IPS-20b (cell line): ENCODE data around the gene RNASE1.
"Not testable (repeated sequence)": the region's sequence is repeated elsewhere in the genome, so short reads cannot be mapped to it uniquely, and the experiment has no call there.

ENCODE experiments used
- H3K27ac ChIP-seq: one replicate; pipeline ENCODE4 v1.5.1; 2013; ENCODE audit warnings: low read length
- H3K27me3 ChIP-seq: 2 replicates; pipeline ENCODE4 v1.6.1; 2013; ENCODE audit warnings: mild to moderate bottlenecking, low read length, inconsistent platforms; ENCODE audit not compliant: insufficient read depth
- H3K36me3 ChIP-seq: 2 replicates; pipeline ENCODE4 v1.6.1; 2013; ENCODE audit warnings: low read depth, mild to moderate bottlenecking, inconsistent platforms, low read length, moderate library complexity; ENCODE audit not compliant: insufficient read depth
- H3K4me1 ChIP-seq: 2 replicates; pipeline ENCODE4 v1.6.1; 2013; ENCODE audit warnings: mild to moderate bottlenecking, control low read depth, inconsistent platforms, low read length, moderate library complexity; ENCODE audit not compliant: insufficient read depth
- H3K4me3 ChIP-seq: 2 replicates; pipeline ENCODE4 v1.5.1; 2013; ENCODE audit warnings: mild to moderate bottlenecking, low read length, inconsistent platforms
- H3K9ac ChIP-seq: 2 replicates; pipeline ENCODE4 v1.6.1; 2013; ENCODE audit warnings: low read depth, mild to moderate bottlenecking, inconsistent platforms, low read length, moderate library complexity
- H3K9me3 ChIP-seq: 2 replicates; pipeline ENCODE4 v1.6.1; 2013; ENCODE audit warnings: mild to moderate bottlenecking, low read depth, low read length, inconsistent platforms; ENCODE audit not compliant: insufficient read depth

The RNASE1 gene

GRCh38 chr14:20826666-20827065, 24.0 kb upstream of the RNASE1 start:
- H3K4me1 ChIP-seq, H3K36me3 ChIP-seq, H3K9ac ChIP-seq, H3K4me3 ChIP-seq, H3K27me3 ChIP-seq, H3K9me3 ChIP-seq, H3K27ac ChIP-seq: not testable (repeated sequence)

- Histone ChIP-seq H3K27me3 (no peaks in the 10 kb centered on the region), H3K9ac (no peak overlapping the region)
Observed at GRCh38 chr14:20823859-20824258, 21.2 kb upstream of the RNASE1 start.

GRCh38 chr14:20821521-20822108, 19.0 kb upstream of the RNASE1 start:
- Histone ChIP-seq H3K4me1 (peaks cover 18% of the 10 kb centered on the region; the same call in 1 of the 2 replicates), H3K27ac (peak overlapping the region; percentile 22), H3K9ac (peak overlapping the region; percentile 38; the same call in 1 of the 2 replicates)
- not testable (repeated sequence) for H3K36me3 ChIP-seq, H3K9me3 ChIP-seq, H3K27me3 ChIP-seq, H3K4me3 ChIP-seq

More at GRCh38 chr14:20823859-20824258, 21.2 kb upstream of the RNASE1 start:
- H3K4me3 ChIP-seq = no peak overlapping the region
- no peaks in the 10 kb centered on the region for H3K36me3 ChIP-seq
- peaks cover 18% of the 10 kb centered on the region; the same call in 1 of the 2 replicates for H3K4me1 ChIP-seq
- no peaks in the 10 kb centered on the region for H3K9me3 ChIP-seq
- no peak overlapping the region for H3K27ac ChIP-seq

- no peak overlapping the region for H3K27ac ChIP-seq
- no peaks in the 10 kb centered on the region for H3K36me3 ChIP-seq
- H3K27me3 ChIP-seq = no peaks in the 10 kb centered on the region
- H3K9ac ChIP-seq = peak overlapping the region; percentile 7; the same call in 1 of the 2 replicates
- H3K9me3 ChIP-seq = no peaks in the 10 kb centered on the region
- H3K4me3 ChIP-seq = no peak overlapping the region; the same call in 1 of the 2 replicates
- H3K4me1 ChIP-seq = peaks cover 18% of the 10 kb centered on the region; the same call in 1 of the 2 replicates
Observed at GRCh38 chr14:20820063-20820904, 17.6 kb upstream of the RNASE1 start.

GRCh38 chr14:20818861-20819260, 16.2 kb upstream of the RNASE1 start:
- Histone ChIP-seq H3K27me3 (no peaks in the 10 kb centered on the region), H3K4me1 (peaks cover 18% of the 10 kb centered on the region; the same call in 1 of the 2 replicates), H3K4me3 (no peak overlapping the region), H3K9ac (no peak overlapping the region), H3K27ac (no peak overlapping the region), H3K9me3 (no peaks in the 10 kb centered on the region), H3K36me3 (no peaks in the 10 kb centered on the region)

GRCh38 chr14:20815946-20816345, 13.3 kb upstream of the RNASE1 start:
- H3K27me3 ChIP-seq, H3K4me3 ChIP-seq, H3K36me3 ChIP-seq, H3K9ac ChIP-seq, H3K4me1 ChIP-seq, H3K27ac ChIP-seq, H3K9me3 ChIP-seq: not testable (repeated sequence)

- H3K36me3 ChIP-seq = no peaks in the 10 kb centered on the region
- H3K9ac ChIP-seq = no peak overlapping the region
- H3K27ac ChIP-seq = no peak overlapping the region
- no peaks in the 10 kb centered on the region for H3K27me3 ChIP-seq
- no peak overlapping the region for H3K4me3 ChIP-seq
- H3K9me3 ChIP-seq = no peaks in the 10 kb centered on the region
- H3K4me1 ChIP-seq = no peaks in the 10 kb centered on the region
Observed at GRCh38 chr14:20811986-20812975, 9.6 kb upstream of the RNASE1 start.

- no peaks in the 10 kb centered on the region for H3K9me3 ChIP-seq
- H3K36me3 ChIP-seq = no peaks in the 10 kb centered on the region
- no peaks in the 10 kb centered on the region for H3K27me3 ChIP-seq
- H3K4me1 ChIP-seq = no peaks in the 10 kb centered on the region
- no peak overlapping the region for H3K9ac ChIP-seq
- no peak overlapping the region for H3K27ac ChIP-seq
- H3K4me3 ChIP-seq = no peak overlapping the region
Observed at GRCh38 chr14:20809917-20810316, 7.3 kb upstream of the RNASE1 start.

GRCh38 chr14:20808162-20808483, 5.5 kb upstream of the RNASE1 start:
- Histone ChIP-seq H3K9ac (no peak overlapping the region), H3K4me1 (no peaks in the 10 kb centered on the region), H3K27me3 (no peaks in the 10 kb centered on the region), H3K27ac (no peak overlapping the region), H3K4me3 (no peak overlapping the region), H3K9me3 (no peaks in the 10 kb centered on the region), H3K36me3 (no peaks in the 10 kb centered on the region)

GRCh38 chr14:20807304-20808161, 4.9 kb upstream of the RNASE1 start:
- Histone ChIP-seq H3K9ac (no peak overlapping the region), H3K9me3 (no peaks in the 10 kb centered on the region), H3K36me3 (no peaks in the 10 kb centered on the region), H3K27me3 (no peaks in the 10 kb centered on the region), H3K27ac (no peak overlapping the region), H3K4me1 (no peaks in the 10 kb centered on the region), H3K4me3 (no peak overlapping the region)

GRCh38 chr14:20805485-20805884, 2.8 kb upstream of the RNASE1 start:
- no peak overlapping the region for H3K9ac ChIP-seq

More at GRCh38 chr14:20805485-20805884, 2.8 kb upstream of the RNASE1 start:
- Histone ChIP-seq H3K4me1 (no peaks in the 10 kb centered on the region), H3K9me3 (no peaks in the 10 kb centered on the region), H3K27ac (no peak overlapping the region), H3K4me3 (no peak overlapping the region), H3K27me3 (no peaks in the 10 kb centered on the region), H3K36me3 (no peaks in the 10 kb centered on the region)
